NCI-H446 (cell line): Measurements from ENCODE around the gene SLC36A2.
"Not testable (repeated sequence)": the region's sequence is repeated elsewhere in the genome, so short reads cannot be mapped to it uniquely, and the experiment has no call there.

ENCODE experiments used
- DNase-seq, 2 experiments: peaks; one replicate each; lab custom pipeline; 2025; lab: John Stamatoyannopoulos, UW

The SLC36A2 gene

GRCh38 chr5:151326266-151326665, 21.1 kb downstream of the SLC36A2 start:
- no peak for DNase-seq

GRCh38 chr5:151320481-151320880, 26.9 kb downstream of the SLC36A2 start:
- no peak for DNase-seq

GRCh38 chr5:151318850-151319732, 28.3 kb downstream of the SLC36A2 start:
- DNase-seq: peak in 1 of 2 experiments; percentile 9

GRCh38 chr5:151317871-151318270, 29.5 kb downstream of the SLC36A2 start:
- no peak for DNase-seq

GRCh38 chr5:151315998-151316597, 31.3 kb downstream of the SLC36A2 start:
- peak in 1 of 2 experiments; percentile 63 for DNase-seq

GRCh38 chr5:151313357-151313756, 34.0 kb downstream of the SLC36A2 start:
- no peak for DNase-seq

GRCh38 chr5:151312756-151313324, 34.5 kb downstream of the SLC36A2 start:
- no peak for DNase-seq

- no peak for DNase-seq
These were observed 36.4 kb downstream of the SLC36A2 start for GRCh38 chr5:151310932-151311331.

GRCh38 chr5:151309821-151310220, 37.5 kb downstream of the SLC36A2 start:
- not testable (repeated sequence) for DNase-seq

GRCh38 chr5:151309266-151309665, 38.1 kb downstream of the SLC36A2 start:
- DNase-seq: not testable (repeated sequence)

- no peak for DNase-seq
These were observed 43.7 kb downstream of the SLC36A2 start, which contains the start of gene SLC36A3 for GRCh38 chr5:151303666-151304065. Gene SLC36A3, minus strand, starts transcription at chr5:151303766. Its CDS starts 412 bp downstream, at chr5:151303354.

- DNase-seq: peak; percentile 9 to 43
These were observed 49.1 kb downstream of the SLC36A2 start for GRCh38 chr5:151298063-151298855.

GRCh38 chr5:151296974-151297373, 50.4 kb downstream of the SLC36A2 start:
- no peak for DNase-seq

- DNase-seq: no peak
These were observed 50.9 kb downstream of the SLC36A2 start for GRCh38 chr5:151296478-151296830.

- peak in 1 of 2 experiments; percentile 12 for DNase-seq
These were observed 51.4 kb downstream of the SLC36A2 start for GRCh38 chr5:151295791-151296477.

- DNase-seq: no peak
These were observed 52.2 kb downstream of the SLC36A2 start for GRCh38 chr5:151295138-151295537.

- no peak for DNase-seq
These were observed 53.7 kb downstream of the SLC36A2 start for GRCh38 chr5:151293624-151294023.

- DNase-seq: no peak
These were observed 59.2 kb downstream of the SLC36A2 start for GRCh38 chr5:151288180-151288579.

- DNase-seq: no peak
These were observed 61.1 kb downstream of the SLC36A2 start for GRCh38 chr5:151286246-151286645.

- DNase-seq: no peak
These were observed 61.7 kb downstream of the SLC36A2 start for GRCh38 chr5:151285683-151286082.

GRCh38 chr5:151284392-151284967, 62.9 kb downstream of the SLC36A2 start:
- DNase-seq: no peak
